DMS 273 (cell line): ENCODE measurements around the gene GPR183.

Source experiments
- DNase-seq: peaks from one replicate; lab custom pipeline; 2025; ENCODE audit not compliant: unreplicated experiment; lab: John Stamatoyannopoulos, UW

GPR183 gene

GRCh38 chr13:99339736-99340397, 32.7 kb upstream of the GPR183 start:
- DNase-seq, result no peak

- DNase-seq, result no peak
Observed at GRCh38 chr13:99339230-99339721, 32.1 kb upstream of the GPR183 start.

- no peak for DNase-seq
Observed at GRCh38 chr13:99335603-99336002, 28.4 kb upstream of the GPR183 start.

DNA sequence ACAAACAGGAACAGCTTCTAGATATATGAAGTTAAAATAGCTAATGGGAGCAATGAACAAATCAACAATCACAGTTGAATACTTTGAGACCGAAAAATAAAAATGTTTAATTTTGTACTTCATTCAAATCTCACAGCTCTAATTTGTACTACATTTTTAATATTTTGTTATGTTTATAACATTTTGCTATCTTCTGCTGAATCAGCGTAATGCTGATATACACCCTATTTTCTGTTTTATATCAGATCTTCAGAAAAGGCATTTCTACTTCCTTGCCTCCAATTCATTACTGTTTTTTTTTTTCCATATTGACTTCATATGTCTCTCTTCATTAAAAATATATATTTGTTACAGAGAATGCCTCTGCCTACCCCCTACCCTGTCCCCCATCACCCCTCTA, 27.9 kb upstream of the GPR183 start:
- no peak for DNase-seq

GRCh38 chr13:99334221-99334620, 27.0 kb upstream of the GPR183 start:
- no peak for DNase-seq

GRCh38 chr13:99332456-99332855, 25.3 kb upstream of the GPR183 start:
- peak; percentile 11 for DNase-seq

DNA sequence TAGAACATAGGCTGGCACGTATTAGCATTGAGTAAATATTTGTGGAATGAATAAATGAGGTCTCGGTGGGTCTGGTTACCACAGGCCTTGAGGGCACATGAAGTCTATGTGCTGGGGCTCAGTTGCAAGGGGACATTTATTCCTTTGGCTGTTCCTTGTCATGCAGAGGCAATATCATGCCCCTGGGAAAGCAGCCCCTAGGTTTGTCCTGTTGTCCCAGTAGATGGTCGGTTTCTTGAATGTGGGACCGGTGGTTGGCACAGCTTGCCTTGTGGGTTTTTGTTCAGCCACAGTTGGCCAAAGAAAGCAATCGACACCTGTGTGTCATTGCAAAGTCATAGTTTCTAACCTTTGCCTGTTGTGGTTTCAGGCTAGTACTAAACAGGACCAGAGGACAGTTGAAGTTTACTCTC, 24.7 kb upstream of the GPR183 start:
- DNase-seq, result no peak

- DNase-seq, result no peak
Observed at GRCh38 chr13:99330942-99331341, 23.7 kb upstream of the GPR183 start.

- DNase-seq, result no peak
Observed at GRCh38 chr13:99329477-99329876, 22.3 kb upstream of the GPR183 start.

- DNase-seq, result no peak
Observed at GRCh38 chr13:99327761-99328160, 20.6 kb upstream of the GPR183 start.

DNA sequence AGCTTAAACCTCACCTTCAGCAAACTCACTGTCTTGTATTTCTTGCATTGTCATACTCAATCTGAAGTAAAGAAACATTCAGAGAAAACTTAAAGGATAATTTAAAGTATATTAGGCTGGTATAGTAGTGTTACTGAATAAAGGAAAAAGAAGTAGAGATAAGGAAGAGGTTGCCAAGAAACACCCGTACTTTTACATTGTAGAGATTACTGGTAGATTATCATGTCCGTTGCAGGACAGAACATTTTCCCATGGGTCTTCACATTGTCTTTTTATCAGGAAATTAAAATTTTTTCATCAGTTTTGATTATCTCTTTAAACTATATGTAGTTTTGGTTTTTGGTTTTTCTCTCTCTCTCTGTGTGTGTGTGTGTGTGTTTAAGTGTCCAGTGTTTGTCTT, 19.9 kb upstream of the GPR183 start:
- DNase-seq, result no peak

- no peak for DNase-seq
Observed at GRCh38 chr13:99326012-99326411, 18.8 kb upstream of the GPR183 start.

GRCh38 chr13:99323488-99323887, 16.3 kb upstream of the GPR183 start:
- no peak for DNase-seq

DNA sequence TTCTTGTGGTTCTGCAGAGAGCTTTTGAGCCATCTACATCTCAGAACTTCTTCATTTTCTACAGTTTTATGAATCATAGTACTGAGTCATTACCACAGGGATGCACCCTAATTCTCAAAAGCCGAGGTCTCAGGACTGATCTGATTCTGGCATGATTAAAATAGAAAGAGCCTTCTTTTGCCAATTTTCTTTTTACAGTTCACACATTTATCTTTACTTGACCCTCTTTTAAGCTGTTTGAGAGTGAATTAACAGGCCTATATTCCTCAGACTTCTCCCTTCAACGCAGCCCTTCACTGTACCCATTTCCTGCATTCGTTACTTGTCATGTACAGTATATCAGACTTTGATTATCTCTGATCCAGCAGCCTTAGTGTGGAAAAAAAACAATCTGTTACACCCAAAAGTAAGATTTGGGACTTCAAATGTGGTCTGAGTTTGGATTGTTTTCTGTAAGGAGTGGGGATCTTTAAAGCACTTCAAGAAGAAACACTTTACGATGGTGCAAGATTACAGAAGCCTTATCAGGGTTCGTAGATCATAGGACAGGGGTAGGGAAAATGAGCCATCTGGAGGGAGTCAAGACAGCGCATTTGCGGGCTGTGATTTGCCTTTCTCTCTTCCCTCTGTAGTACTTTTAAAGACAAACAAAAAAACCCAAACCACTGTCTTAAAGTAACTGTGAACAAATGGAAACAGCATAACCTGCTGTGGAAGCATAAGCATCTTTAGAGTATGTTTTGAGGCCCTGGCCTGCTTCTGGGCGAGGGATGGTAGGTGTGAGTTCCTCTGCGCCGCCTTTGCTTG, 15.3 kb upstream of the GPR183 start:
- no peak for DNase-seq

DNA sequence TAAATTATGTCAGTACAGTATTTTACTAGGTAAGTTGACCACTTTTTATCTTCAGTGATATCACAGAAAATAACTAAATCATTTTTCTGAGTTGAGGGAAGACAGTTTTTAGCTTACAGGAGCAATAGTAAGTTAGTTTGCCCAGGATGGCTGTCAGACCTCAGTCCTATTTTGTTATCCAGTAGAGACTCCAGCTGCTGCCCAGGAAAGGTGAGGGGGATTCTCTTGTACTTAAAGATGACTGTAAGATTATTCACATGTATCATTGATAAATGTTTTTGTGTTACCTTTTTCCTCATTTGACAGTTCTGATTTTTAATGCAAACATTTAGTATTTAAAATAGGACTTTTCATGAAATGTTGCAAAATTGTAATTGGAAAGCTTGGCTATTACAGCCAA, 14.5 kb upstream of the GPR183 start:
- no peak for DNase-seq

DNA sequence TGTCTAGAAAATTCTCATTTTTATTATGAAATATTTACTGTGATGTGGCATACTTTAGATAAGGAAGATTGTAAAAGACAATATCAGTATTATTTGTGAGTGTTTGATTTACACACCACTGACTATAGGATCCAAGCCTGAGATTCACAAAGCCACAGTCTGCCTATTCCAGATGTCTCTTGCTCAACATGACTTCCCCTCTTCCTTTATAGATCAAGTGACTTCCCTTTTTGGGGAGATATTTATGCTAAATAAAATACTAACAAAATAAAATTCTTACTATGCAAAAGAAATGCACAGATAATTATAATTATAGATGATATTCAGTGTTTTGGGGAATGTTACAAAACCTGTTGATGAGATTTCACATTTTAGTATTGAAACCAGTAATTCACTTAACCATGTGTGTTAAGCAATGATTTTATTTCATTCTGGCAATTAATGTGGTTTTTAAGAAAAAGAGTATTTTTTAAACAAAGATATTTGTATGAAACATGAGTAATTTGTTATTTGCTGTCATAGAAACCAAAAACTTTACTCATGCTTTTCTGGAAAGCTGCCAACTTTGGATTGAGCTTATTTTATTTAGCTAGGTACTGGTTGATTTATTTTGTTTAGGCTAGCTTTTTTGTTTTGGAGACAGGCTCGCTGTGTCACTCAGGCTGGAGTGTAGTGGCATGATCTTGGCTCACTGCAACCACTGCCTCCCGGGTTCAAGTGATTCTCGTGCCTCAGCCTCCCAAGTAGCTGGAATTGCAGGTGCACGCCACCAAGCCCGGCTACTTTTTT, 13.7 kb upstream of the GPR183 start:
- DNase-seq, result peak; percentile 16

DNA sequence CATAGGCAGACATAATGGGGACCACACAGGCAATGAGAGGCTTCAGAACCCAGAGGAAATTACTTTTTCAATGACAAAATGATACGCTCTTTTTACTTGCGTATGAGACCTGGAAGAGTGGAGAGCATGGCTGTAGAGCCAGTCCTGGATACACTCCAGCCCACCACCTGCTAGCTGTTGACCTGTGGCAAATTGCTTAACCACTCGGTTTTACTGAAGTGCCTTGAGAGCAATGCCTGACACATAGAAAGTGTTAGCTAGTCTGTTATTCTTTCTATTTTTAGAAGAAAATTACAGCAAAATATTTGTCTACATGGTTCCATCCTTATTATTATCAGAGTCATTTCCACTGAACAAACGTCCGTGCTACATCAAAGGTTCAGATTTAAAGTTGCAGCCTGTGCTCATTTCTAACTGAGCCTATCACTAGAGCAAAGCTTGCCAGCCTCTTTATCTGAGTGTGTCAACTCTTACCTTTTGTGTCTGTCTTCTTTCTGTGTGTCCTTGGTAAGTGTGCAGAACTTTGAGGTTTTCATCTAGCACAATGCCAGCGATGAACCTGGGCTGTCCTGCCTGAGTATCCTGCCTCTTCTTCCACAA, 9.6 kb upstream of the GPR183 start:
- no peak for DNase-seq

DNA sequence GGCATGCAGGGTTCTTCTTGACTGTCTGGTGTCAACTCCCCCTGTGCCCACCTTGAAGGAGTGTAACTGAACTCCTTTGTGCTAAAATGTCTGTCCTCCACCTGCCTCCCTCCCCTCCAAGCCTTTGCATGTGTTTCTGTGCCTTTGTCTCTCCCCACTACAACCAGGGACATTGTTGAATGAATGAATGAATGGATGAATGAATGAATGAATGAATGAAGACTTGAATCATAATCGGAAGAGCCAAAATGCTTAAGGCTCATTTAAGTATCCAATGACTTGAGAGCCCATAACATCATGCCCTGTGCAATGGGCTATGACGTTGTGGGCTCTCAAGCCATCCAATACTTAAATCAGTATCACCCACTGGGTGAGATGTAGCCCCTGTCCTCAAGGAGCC, 9.0 kb upstream of the GPR183 start:
- no peak for DNase-seq

GRCh38 chr13:99315186-99315585, 8.0 kb upstream of the GPR183 start:
- DNase-seq, result no peak

- no peak for DNase-seq
Observed at GRCh38 chr13:99314640-99315176, 7.5 kb upstream of the GPR183 start.

DNA sequence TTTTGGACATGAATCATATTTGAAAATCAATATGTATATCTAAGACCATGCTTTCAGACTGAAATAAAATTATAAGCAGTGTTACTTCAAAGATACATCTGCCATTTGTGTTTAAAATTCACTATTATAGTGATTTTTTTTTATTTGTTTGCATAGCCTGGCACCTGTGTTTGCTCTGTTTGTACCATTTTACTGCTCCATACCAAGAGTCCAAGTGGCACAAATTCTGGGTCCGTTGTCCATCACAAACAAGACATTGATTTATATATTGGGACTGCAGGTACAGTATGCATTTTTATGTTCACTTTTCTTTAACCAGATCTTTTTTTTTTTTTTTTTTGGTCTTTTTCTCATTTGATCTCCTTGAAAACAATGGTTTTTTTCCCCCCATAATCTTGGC, 6.7 kb upstream of the GPR183 start:
- no peak for DNase-seq
